HEK293T (cell line): ENCODE results near the gene NEURL1.

Experiments used
- CTCF ChIA-PET: fragments of 350-600 bp; formaldehyde crosslinking; extraction: SDS; loops from one replicate; lab custom pipeline; 2021; ENCODE audit warnings: antibody characterized with exemption, inconsistent platforms; lab: Yijun Ruan, JAX
- POLR2A ChIA-PET: fragments of 350-600 bp; formaldehyde crosslinking; extraction: SDS; loops from one replicate; lab custom pipeline; 2020; ENCODE audit warnings: antibody characterized with exemption, inconsistent platforms; lab: Yijun Ruan, JAX
- DNase-seq: peaks from one replicate; pipeline ENCODE4 v3.0.0; 2012; ENCODE audit warnings: mixed read lengths; ENCODE audit errors: extremely low spot score
- ARNT ChIP-seq: fragments of 450-650 bp; IDR thresholded peaks from 2 replicates; pipeline ENCODE4 v1.6.1; 2017; ENCODE audit warnings: mild to moderate bottlenecking
- BHLHE40 ChIP-seq: fragments of 450-650 bp; IDR thresholded peaks from 2 replicates; pipeline ENCODE4 v1.6.1; 2016; ENCODE audit warnings: mild to moderate bottlenecking, moderate library complexity, borderline replicate concordance
- CTBP1 ChIP-seq: fragments of 450-650 bp; IDR thresholded peaks from 2 replicates; pipeline ENCODE4 v1.6.1; 2016; ENCODE audit warnings: borderline replicate concordance
- ELF4 ChIP-seq: fragments of 450-650 bp; IDR thresholded peaks from 2 replicates; pipeline ENCODE4 v1.6.1; 2017; ENCODE audit warnings: antibody characterized with exemption
- FOXA1 ChIP-seq: fragments of 450-650 bp; IDR thresholded peaks from 2 replicates; pipeline ENCODE4 v1.6.1; 2016; ENCODE audit warnings: mild to moderate bottlenecking
- FOXK2 ChIP-seq: fragments of 450-650 bp; IDR thresholded peaks from 2 replicates; pipeline ENCODE4 v1.6.1; 2016; ENCODE audit warnings: mild to moderate bottlenecking
- FOXM1 ChIP-seq: fragments of 450-650 bp; IDR thresholded peaks from 2 replicates; pipeline ENCODE4 v1.6.1; 2017; ENCODE audit warnings: mild to moderate bottlenecking, borderline replicate concordance
- HDGF ChIP-seq: fragments of 450-650 bp; IDR thresholded peaks from 2 replicates; pipeline ENCODE4 v1.6.1; 2017; ENCODE audit warnings: antibody characterized with exemption, borderline replicate concordance
- L3MBTL2 ChIP-seq: fragments of 450-650 bp; conservative IDR thresholded peaks from 2 replicates; pipeline ENCODE4 v1.6.1; 2016; ENCODE audit warnings: mild to moderate bottlenecking
- LEF1 ChIP-seq: fragments of 450-650 bp; IDR thresholded peaks from 2 replicates; pipeline ENCODE4 v1.6.1; 2017; ENCODE audit warnings: mild to moderate bottlenecking, borderline replicate concordance
- NFRKB ChIP-seq: fragments of 450-650 bp; IDR thresholded peaks from 2 replicates; pipeline ENCODE4 v1.6.1; 2016; ENCODE audit warnings: mild to moderate bottlenecking, moderate library complexity
- SP1 ChIP-seq: fragments of 450-650 bp; IDR thresholded peaks from 2 replicates; pipeline ENCODE4 v1.6.1; 2017
- SUZ12 ChIP-seq: fragments of 450-650 bp; IDR thresholded peaks from 2 replicates; pipeline ENCODE4 v1.6.1; 2016; ENCODE audit warnings: mild to moderate bottlenecking
- TARDBP ChIP-seq: fragments of 450-650 bp; IDR thresholded peaks from 2 replicates; pipeline ENCODE4 v1.6.1; 2016
- ZNF384 ChIP-seq: fragments of 450-650 bp; IDR thresholded peaks from 2 replicates; pipeline ENCODE4 v1.6.1; 2016
- TF ChIP-seq, protein P1 (sequence below): fragments of 450-650 bp; IDR thresholded peaks from 2 replicates; pipeline ENCODE4 v1.6.1; 2016

NEURL1 gene

GRCh38 chr10:103573205-103573487 is 79.6 kb downstream of the NEURL1 start:
- CTCF ChIA-PET, result interaction anchor here (0.7 kb wide), 1 partner anchor 20 kb away, joined by 3 read pairs; no protein-coding TSS in a partner anchor
- DNase-seq, result no peak
- no peak for TF ChIP-seq SUZ12
- no peak for TF ChIP-seq CTBP1
- TF ChIP-seq HDGF, result no peak
- no peak for TF ChIP-seq TARDBP
- TF ChIP-seq, protein P1, sequence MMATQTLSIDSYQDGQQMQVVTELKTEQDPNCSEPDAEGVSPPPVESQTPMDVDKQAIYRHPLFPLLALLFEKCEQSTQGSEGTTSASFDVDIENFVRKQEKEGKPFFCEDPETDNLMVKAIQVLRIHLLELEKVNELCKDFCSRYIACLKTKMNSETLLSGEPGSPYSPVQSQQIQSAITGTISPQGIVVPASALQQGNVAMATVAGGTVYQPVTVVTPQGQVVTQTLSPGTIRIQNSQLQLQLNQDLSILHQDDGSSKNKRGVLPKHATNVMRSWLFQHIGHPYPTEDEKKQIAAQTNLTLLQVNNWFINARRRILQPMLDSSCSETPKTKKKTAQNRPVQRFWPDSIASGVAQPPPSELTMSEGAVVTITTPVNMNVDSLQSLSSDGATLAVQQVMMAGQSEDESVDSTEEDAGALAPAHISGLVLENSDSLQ, result no peak
- no peak for TF ChIP-seq FOXK2
- POLR2A ChIA-PET, result no interaction called here

DNA sequence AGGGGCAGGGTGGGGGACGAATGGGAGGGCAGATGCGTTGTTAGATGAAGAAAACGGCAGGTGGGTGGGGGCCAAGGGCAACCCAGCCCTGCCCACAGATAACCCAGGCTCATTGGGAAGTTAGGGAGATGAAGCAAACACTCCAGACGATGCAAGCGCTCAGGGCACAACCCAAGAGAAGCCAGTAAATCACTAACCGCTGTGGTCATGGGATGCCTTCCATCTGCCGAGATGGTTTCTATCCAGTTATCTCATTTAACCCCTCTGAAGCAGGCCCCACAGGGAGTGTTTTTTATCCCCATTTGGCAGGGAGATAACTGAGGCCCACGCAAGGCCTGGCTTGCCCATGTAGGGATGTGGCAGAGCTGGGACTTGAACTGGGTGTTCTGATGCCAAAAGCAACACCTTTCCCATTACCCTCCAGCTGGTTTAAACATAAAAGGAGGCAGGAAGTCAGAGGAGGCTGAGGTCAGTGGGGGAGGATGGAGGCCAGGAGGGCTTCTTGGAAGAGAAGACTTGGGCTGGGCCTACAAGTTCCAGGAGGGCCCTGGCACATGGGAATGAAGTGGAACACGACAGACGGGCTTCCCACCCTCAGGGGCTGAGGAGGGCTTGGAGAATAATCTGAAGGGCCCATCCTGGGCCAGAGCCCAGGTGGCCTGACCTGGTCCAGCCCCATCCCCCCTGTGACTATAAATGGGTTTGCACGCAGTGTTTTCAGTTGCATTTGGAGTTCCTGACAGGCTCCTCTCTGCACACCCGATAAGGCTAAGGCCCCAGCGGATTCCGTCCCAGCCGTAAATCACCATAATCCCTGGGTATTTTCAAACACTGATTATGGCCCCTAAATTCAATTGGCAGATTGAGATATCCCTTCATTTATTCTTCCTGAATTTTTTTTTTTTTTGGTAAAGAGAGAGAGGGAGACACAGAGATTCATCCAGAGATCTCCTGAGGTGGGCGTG is 80.9 kb downstream of the NEURL1 start:
- CTCF ChIA-PET, result interaction anchor here (0.7 kb wide), 1 partner anchor 15 kb away, joined by 4 read pairs; no protein-coding TSS in a partner anchor
- DNase-seq, result no peak
- POLR2A ChIA-PET, result no interaction called here
- no peak for TF ChIP-seq ARNT
- no peak for TF ChIP-seq FOXK2
- TF ChIP-seq ZNF384, result no peak
- no peak for TF ChIP-seq LEF1
- TF ChIP-seq BHLHE40, result no peak

DNA sequence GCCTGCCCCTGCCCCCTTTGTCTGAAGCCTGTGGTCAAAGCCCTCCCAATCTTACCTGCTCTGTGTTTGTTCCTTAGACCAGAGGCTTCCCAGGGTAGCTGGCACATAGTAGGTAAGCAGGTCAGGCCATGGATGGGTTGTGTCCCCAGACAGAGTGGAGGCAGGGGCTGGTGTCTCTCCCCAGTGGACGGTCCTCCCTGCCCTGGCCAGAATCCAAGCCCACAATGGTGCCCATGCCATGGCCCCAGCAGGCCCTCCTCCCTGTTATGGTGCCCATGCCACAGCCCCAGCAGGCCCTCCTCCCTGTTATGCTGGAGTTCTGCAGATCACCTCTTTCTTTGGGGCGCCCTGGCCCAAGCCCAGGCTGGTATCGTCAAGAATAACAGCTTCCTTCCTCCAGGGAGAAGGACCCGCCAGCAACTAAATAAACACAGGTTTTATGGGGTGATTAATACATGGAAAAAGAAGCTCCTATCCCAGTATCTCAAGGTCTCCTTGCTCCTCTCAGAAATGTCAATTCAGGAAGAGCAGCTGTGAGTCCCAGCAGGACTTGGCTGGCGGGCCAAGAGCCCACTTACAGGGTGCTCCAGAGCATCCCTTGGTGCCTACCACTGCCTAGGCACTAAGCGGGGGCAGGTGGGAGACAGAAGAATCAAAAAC is 82.0 kb downstream of the NEURL1 start:
- POLR2A ChIA-PET, result no interaction called here
- DNase-seq, result no peak
- CTCF ChIA-PET, result no interaction called here
- TF ChIP-seq L3MBTL2 (no peak), NFRKB (no peak), ARNT (no peak), FOXK2 (no peak), ZNF384 (no peak), SP1 (no peak), FOXM1 (no peak), FOXA1 (no peak), TARDBP (no peak), BHLHE40 (no peak), LEF1 (no peak), SUZ12 (no peak)
- TF ChIP-seq, protein P1, result no peak

DNA sequence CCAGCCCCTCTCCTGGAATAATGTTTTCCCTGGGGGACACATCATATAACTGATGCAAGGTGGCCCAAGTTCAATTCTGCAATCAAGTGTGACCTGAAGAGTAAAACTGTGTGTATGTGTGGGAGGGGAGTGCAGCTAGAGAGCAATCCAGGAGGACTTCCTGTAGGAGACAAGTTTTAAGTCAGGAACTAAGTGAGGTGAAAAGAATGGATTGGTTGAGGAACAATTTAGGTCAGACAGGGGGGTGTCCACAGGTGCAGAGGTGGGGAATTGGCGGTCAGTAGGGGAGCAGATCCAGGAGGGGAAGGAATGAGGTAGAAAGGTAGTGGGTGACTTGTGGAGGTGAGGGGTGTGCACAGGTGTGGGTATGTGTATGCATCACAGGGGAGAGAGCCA is 82.6 kb downstream of the NEURL1 start:
- no peak for DNase-seq
- TF ChIP-seq FOXM1 (no peak), FOXA1 (no peak), ELF4 (no peak), SP1 (no peak), NFRKB (no peak), SUZ12 (no peak), ARNT (no peak), HDGF (no peak), TARDBP (no peak), CTBP1 (no peak), FOXK2 (no peak), BHLHE40 (no peak)
- CTCF ChIA-PET, result no interaction called here
- POLR2A ChIA-PET, result no interaction called here

GRCh38 chr10:103576862-103577261 is 83.4 kb downstream of the NEURL1 start:
- ChIA-PET POLR2A (no interaction called here), CTCF (interaction anchor here (0.6 to 0.8 kb wide), 2 partner anchors 12 to 875 kb away, joined by 3 read pairs; no protein-coding TSS in a partner anchor)
- DNase-seq, result no peak
- TF ChIP-seq FOXM1, result no peak
- no peak for TF ChIP-seq ELF4

DNA sequence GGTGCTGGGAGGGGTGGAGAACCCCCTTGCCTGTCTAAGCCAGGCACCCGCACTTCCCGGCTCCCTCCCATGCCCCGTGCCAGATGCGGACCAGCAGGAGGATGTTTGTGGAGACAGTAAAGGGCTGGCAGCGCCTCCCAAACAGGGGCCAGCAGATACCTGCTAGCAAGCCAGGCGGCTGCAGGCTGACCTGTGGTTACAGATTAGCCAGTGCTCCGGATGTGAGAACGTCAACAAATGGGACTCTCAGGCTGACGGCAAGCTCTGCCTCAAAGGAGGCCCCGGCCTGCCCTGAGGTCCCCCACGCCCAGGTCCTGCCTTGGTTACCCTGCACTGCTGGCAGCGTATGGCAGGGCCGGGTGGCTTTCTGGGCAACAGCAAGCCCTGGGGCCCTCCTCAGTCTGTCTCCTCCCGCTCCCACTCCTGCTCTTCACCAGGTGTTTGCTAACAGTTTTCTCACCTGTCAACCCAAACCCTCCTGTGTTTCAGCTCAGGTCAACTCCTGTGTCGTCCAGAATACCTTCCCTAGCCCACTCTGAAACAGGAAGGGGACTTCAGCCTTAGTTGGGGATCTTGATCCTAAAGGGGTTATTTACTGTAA is 85.4 kb downstream of the NEURL1 start:
- ChIA-PET CTCF (interaction anchor here (1.1 kb wide), 1 partner anchor 14 kb away, joined by 3 read pairs; no protein-coding TSS in a partner anchor), POLR2A (no interaction called here)
- TF ChIP-seq SUZ12, result no peak
- TF ChIP-seq NFRKB, result no peak
- no peak for TF ChIP-seq ZNF384
- no peak for TF ChIP-seq LEF1
- no peak for TF ChIP-seq FOXA1
- no peak for TF ChIP-seq L3MBTL2
- TF ChIP-seq SP1, result no peak
- no peak for TF ChIP-seq ELF4
- TF ChIP-seq BHLHE40, result no peak
- TF ChIP-seq TARDBP, result no peak
- TF ChIP-seq CTBP1, result no peak
- no peak for TF ChIP-seq FOXM1
- no peak for TF ChIP-seq HDGF
- no peak for TF ChIP-seq ARNT
- TF ChIP-seq, protein P1, result no peak
- no peak for TF ChIP-seq FOXK2
- DNase-seq, result no peak
